NCI-H510A treated with DMSO at 0.1 percent for 48 hours (cell line): ENCODE measurements around the gene GLDC.
"Not testable (repeated sequence)": the region's sequence is repeated elsewhere in the genome, so short reads cannot be mapped to it uniquely, and the experiment has no call there.

Experiments used
- DNase-seq: peaks from one replicate; lab custom pipeline; 2025; lab: John Stamatoyannopoulos, UW

GLDC gene

GRCh38 chr9:6664204-6664680, 18.7 kb upstream of the GLDC start:
- no peak for DNase-seq

DNA sequence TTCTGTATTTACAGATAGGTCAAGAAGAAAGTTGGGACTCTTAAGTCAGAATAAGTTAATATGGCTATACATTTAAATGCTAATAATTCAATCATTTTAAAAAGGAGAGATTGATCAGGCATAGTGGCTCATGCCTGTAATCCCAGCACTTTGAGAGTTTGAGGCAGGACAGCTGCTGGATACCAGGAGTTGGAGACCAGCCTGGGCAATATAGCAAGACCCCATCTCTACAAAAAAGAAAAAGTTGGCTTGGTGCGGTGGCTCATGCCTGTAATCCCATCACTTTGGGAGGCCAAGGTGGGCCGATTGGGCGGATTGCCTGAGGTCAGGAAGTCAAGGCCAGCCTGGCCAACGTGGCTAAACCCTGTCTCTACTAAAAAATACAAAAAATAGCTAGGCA, 15.0 kb upstream of the GLDC start:
- no peak for DNase-seq

GRCh38 chr9:6658628-6659353, 13.3 kb upstream of the GLDC start:
- DNase-seq: no peak

- no peak for DNase-seq
These were observed 11.2 kb upstream of the GLDC start for GRCh38 chr9:6656614-6657300.

GRCh38 chr9:6655036-6655435, 9.5 kb upstream of the GLDC start:
- no peak for DNase-seq

GRCh38 chr9:6646293-6646636, 736 bp upstream of the GLDC start:
- no peak for DNase-seq

GRCh38 chr9:6645105-6645354, 499 bp downstream of the GLDC start:
- not testable (repeated sequence) for DNase-seq

GRCh38 chr9:6644346-6645104, 1.0 kb downstream of the GLDC start:
- DNase-seq: no peak

- DNase-seq: no peak
These were observed 3.6 kb downstream of the GLDC start for GRCh38 chr9:6641961-6642360.

GRCh38 chr9:6641561-6641960, 4.0 kb downstream of the GLDC start:
- DNase-seq: no peak

DNA sequence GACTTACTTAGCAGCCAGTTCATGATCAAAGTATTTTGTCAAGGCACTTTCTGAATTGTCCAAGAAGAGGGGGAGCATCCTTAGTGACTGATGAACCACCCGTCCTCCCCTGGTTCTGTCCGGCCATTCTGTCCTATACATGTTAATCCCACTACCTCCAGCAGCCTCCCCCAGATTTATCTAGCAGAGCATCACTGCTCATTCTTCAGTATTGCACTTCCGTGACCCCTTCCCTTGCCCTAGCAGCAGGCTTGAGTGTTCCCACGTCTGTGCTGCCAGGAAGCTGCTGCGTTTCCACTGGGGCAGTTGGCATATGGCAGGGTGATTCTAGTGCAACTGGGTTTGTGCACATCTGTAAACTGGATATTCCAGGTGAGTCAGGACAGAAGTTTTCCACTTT, 4.5 kb downstream of the GLDC start:
- DNase-seq: no peak

- peak; percentile 20 for DNase-seq
These were observed 5.1 kb downstream of the GLDC start for GRCh38 chr9:6640268-6641051.

GRCh38 chr9:6639622-6640021, 5.9 kb downstream of the GLDC start:
- DNase-seq: no peak

DNA sequence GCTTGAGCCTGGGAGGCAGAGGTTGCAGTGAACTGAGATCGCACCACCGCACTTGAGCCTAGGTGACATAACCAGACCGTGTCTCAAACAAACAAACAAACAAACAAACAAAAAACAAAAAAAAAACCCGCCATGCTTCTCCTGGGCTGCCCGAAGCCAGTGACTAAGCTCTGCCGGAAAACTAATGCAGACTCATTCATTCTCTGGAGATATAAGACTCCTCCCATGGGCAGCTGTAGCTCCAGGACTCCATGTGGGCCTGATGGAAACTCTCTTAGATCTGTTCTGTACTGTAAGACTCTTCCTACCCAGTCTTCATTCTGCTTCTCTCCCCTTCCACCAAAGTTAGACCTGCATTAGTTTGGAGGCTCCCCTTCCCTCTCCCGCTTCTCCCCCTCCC, 11.1 kb downstream of the GLDC start:
- no peak for DNase-seq

GRCh38 chr9:6633378-6633777, 12.2 kb downstream of the GLDC start:
- no peak for DNase-seq

GRCh38 chr9:6632516-6633183, 12.9 kb downstream of the GLDC start:
- no peak for DNase-seq

DNA sequence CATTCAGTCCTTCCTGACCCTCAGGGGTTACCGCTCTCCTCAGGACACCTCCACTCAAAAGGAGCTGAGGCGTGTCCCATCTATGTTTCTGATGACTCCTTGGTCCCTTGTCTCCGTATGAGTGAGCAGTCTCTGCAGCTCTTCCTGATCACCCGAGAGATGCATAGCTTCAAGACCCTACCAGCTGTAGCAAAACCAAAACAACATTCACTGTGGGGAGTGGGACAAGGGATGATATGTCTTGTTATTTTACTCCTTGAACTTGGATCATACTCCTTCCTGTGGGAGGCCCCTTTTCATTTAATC, 14.4 kb downstream of the GLDC start:
- DNase-seq: no peak

DNA sequence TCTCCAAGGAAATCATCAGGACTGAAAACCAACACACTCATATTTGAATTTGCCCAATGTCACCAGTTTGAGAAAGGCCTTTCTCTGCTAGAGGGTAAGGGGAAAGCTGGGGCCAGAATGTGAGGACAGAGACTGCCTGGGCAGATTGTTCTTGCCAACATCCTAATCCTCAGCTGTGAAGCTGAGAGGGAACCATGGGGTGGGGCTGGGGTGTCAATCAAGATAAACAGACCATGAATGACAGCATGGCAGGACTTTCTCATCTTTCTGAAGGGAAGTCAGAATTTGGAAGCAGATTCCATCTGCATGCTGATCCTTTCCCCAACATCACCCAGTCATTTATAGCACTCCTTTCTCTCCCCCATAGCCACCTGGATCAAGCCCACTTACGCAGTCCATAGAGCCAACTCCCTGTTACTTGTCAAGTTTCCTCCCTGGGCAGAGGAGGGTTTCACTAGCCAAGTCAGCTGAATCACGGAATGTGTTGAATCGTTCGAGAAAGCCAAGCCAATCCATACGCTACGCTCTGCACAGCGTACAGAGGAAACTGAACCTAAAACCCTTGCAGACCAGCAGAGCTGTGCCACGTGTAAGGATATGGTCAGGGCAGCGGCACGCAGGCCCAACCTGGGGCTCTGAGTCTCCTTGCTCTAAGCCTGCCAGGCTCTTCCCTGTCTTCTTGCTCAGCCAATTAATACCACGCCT, 14.9 kb downstream of the GLDC start:
- no peak for DNase-seq

DNA sequence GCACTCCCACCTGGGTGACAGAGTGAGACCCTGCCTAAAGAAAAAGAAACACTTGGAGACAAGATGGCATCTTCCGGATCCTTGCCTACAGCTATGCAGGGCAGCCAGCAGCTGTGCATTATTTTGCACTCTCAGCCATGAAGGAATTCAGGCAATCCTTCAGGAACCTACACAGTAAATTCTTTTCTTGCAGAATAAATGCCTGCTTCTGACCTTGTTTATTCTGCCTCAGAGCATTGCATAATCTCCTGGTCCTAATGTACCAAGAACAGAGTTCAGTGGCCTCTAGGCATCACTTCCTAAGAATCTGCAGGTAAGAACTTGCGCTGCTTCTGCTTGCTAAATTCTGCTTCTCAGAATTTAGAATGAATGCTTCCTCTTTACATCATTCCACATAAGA, 16.8 kb downstream of the GLDC start:
- DNase-seq: no peak

GRCh38 chr9:6625363-6625762, 20.2 kb downstream of the GLDC start:
- no peak for DNase-seq

GRCh38 chr9:6622784-6623183, 22.7 kb downstream of the GLDC start:
- DNase-seq: not testable (repeated sequence)

GRCh38 chr9:6620796-6621195, 24.7 kb downstream of the GLDC start:
- no peak for DNase-seq
